Neutrophil (primary cell): ENCODE results near the gene CNGA3.

Source experiments
- H3K27ac ChIP-seq: fragments of 200-600 bp; sonication (generic); 2 replicates; pipeline ENCODE4 v1.5.1; 2016; ENCODE audit warnings: mild to moderate bottlenecking, moderate library complexity
- H3K27me3 ChIP-seq: fragments of 200-600 bp; sonication (generic); 2 replicates; pipeline ENCODE4 v1.6.0; 2016; ENCODE audit warnings: mild to moderate bottlenecking
- H3K36me3 ChIP-seq: fragments of 200-600 bp; sonication (generic); 2 replicates; pipeline ENCODE4 v1.5.1; 2017
- H3K4me1 ChIP-seq, 2 experiments: fragments of 200-600 bp in 1 of 2; sonication (generic) in 1 of 2; 1 replicate in 1 of 2; 2 replicates in 1 of 2; pipeline versions ENCODE4 v1.5.1 to v1.6.1; 2013 to 2016; ENCODE audit warnings: low read depth in 1 of 2, low read length in 1 of 2, mild to moderate bottlenecking in 1 of 2, moderate library complexity in 1 of 2; ENCODE audit not compliant: control insufficient read depth in 1 of 2, insufficient read depth in 1 of 2
- H3K4me3 ChIP-seq, 2 experiments: fragments of 200-600 bp in 1 of 2; sonication (generic) in 1 of 2; 1 replicate in 1 of 2; 2 replicates in 1 of 2; pipeline ENCODE4 v1.5.1; 2013 to 2016; ENCODE audit warnings: low read depth in 1 of 2, low read length in 1 of 2, mild to moderate bottlenecking in 1 of 2, moderate library complexity in 1 of 2
- H3K9me3 ChIP-seq: fragments of 200-600 bp; sonication (generic); 2 replicates; pipeline ENCODE4 v1.5.1; 2016
- TF ChIP-seq, protein P1 (sequence below): fragments of 200-600 bp; sonication (generic); IDR thresholded peaks from 2 replicates; pipeline ENCODE4 v1.5.1; 2016; ENCODE audit warnings: antibody characterized with exemption

Gene CNGA3

DNA sequence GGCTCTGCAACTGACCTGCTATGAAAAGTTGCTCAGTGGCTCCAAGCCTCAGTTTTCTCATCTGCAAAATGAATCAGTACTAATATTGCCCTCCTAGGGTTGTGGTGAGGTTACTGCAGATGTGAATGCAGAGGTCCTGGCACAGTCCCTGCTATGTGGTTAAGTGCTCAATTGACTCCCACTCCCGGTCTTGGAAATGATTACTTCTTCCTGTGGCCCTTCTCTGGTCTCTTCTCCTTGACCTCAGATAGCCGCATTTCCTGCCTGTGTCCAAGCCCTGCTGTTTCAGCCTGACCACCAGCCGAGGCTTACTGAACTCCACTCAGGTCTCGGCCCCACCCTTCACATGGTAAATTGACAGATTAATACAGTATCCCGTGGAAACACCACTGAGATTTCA lies 26.3 kb downstream of the CNGA3 start:
- Histone ChIP-seq H3K27me3 (peaks cover 58% of the 10 kb centered on the region), H3K27ac (no peak overlapping the region)
- TF ChIP-seq, protein P1, sequence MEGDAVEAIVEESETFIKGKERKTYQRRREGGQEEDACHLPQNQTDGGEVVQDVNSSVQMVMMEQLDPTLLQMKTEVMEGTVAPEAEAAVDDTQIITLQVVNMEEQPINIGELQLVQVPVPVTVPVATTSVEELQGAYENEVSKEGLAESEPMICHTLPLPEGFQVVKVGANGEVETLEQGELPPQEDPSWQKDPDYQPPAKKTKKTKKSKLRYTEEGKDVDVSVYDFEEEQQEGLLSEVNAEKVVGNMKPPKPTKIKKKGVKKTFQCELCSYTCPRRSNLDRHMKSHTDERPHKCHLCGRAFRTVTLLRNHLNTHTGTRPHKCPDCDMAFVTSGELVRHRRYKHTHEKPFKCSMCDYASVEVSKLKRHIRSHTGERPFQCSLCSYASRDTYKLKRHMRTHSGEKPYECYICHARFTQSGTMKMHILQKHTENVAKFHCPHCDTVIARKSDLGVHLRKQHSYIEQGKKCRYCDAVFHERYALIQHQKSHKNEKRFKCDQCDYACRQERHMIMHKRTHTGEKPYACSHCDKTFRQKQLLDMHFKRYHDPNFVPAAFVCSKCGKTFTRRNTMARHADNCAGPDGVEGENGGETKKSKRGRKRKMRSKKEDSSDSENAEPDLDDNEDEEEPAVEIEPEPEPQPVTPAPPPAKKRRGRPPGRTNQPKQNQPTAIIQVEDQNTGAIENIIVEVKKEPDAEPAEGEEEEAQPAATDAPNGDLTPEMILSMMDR = no peak

GRCh38 chr2:98374286-98374685 lies 28.0 kb downstream of the CNGA3 start:
- no peak overlapping the region for H3K27ac ChIP-seq
- no peaks in the 10 kb centered on the region for H3K9me3 ChIP-seq
- H3K4me3 ChIP-seq = no peak overlapping the region
- TF ChIP-seq, protein P1 = no peak
- H3K4me1 ChIP-seq = no peaks in the 10 kb centered on the region
- peaks cover 75% of the 10 kb centered on the region for H3K27me3 ChIP-seq
- no peaks in the 10 kb centered on the region for H3K36me3 ChIP-seq

More for the DNA sequence above, 26.3 kb downstream of the CNGA3 start:
- Histone ChIP-seq H3K4me3 (no peak overlapping the region), H3K9me3 (peaks cover 6% of the 10 kb centered on the region), H3K36me3 (no peaks in the 10 kb centered on the region), H3K4me1 (no peaks in the 10 kb centered on the region)

DNA sequence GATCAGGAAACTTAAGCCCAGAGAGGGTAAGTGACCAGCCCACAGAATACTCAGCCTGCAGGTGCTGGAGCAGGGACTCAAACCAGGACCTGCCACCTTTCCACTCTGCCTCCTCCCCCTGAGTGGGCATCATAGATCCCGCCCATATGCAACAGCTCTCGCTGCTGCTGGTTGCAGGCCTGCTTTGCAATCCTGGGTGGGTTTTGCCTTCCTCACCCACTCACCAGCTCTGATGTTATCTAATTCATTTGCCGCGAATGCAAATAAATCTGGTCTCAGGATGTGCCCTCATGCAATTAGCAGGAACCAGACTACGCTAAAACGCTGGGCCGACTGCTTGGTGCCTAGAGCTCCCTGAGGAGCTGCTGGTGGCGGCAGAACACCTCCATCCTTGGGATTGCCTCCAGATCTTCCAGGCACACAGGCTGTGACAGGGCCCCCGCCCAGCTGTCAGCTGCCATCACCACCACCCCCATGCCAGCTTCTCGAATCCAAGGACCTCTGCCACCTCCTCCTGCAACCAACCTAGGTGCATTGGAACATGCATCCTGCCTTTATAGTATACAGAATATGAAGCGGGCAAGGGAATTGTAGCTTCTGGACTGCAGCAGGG lies 28.8 kb downstream of the CNGA3 start:
- H3K27ac ChIP-seq = no peak overlapping the region
- peaks cover 82% of the 10 kb centered on the region for H3K27me3 ChIP-seq
- no peak overlapping the region for H3K4me3 ChIP-seq
- TF ChIP-seq, protein P1 = no peak
- no peaks in the 10 kb centered on the region for H3K9me3 ChIP-seq
- no peaks in the 10 kb centered on the region for H3K4me1 ChIP-seq
- H3K36me3 ChIP-seq = no peaks in the 10 kb centered on the region

DNA sequence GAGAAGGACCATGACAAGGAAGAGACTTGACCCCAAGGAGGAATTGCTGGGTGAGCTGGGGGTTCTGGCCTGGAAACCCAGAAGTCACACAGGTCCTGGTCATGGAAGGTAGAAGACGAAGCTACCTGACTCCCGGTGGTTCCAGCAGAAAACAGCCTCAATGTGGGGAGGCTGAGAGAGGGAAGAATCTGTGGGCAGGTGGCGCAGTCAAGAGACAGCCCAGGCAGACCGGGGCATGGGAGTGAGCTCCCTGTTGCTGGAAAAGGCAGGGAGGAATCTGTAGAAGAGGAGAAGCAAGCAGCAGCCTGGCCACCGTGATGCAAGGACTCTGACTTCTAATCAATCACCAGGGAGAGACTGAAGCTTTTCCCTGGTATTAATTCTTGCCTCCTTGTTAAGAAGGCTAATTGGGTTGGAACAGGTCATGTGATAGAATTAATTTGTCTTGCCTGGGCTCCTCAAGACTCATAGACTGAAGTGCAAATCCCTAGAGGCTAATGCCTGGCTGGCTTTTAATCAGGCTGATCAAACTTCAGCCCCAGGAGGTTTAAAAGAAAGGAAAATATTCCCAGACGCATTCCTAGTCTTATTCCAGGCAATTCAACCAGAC lies 30.1 kb downstream of the CNGA3 start:
- TF ChIP-seq, protein P1 = no peak
- Histone ChIP-seq H3K9me3 (no peaks in the 10 kb centered on the region), H3K27ac (no peak overlapping the region), H3K4me1 (no peaks in the 10 kb centered on the region), H3K4me3 (no peak overlapping the region), H3K27me3 (peaks cover 91% of the 10 kb centered on the region), H3K36me3 (no peaks in the 10 kb centered on the region)

DNA sequence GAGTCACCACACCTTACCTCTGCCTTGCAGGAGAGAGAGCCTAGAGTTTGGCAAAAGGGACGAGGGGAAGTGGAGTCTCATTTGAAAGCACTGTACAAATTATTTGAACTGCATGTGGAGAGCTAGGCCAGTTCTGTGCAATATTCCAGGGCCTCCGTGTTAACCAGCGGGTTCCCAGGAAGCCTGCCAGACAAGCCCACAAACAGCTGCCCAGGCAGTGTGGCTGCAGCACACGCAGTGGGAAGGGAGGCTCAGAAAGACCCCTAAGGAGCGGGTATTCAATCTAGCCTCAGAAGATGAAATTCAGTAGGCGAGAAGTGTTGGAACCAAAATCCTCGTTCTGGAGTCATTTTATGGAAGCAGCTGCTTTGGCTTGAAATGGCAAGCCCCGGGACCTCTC lies 30.7 kb downstream of the CNGA3 start:
- Histone ChIP-seq H3K36me3 (no peaks in the 10 kb centered on the region), H3K4me1 (no peaks in the 10 kb centered on the region), H3K27me3 (peaks cover 89% of the 10 kb centered on the region), H3K27ac (no peak overlapping the region), H3K9me3 (no peaks in the 10 kb centered on the region), H3K4me3 (no peak overlapping the region)
- TF ChIP-seq, protein P1 = no peak
